Thoracic aorta (tissue), 2 donors: ENCODE data around the gene MAPK13. TPM values are rescaled to one million over a fixed set of nuclear protein-coding genes. Genes with fewer than 3 reads are reported as not detected.

Experiments used
- ATAC-seq: fragments of 150-250 bp; one replicate; pipeline ENCODE4 v1.8.0; 2017; ENCODE audit warnings: low read depth; ENCODE audit not compliant: insufficient number of reproducible peaks, low FRiP score
- DNase-seq: peaks from one replicate; pipeline ENCODE4 v3.0.0-alpha.2; 2020; ENCODE audit warnings: low spot score
- H3K27ac ChIP-seq, 2 donors: fragments of 200-600 bp; sonication (generic); 1 replicate in 1 of 2; 2 replicates in 1 of 2; pipeline ENCODE4 v1.5.1; 2016; ENCODE audit warnings: mild to moderate bottlenecking in 2 of 2, moderate library complexity in 2 of 2
- H3K27me3 ChIP-seq: fragments of 200-600 bp; sonication (generic); replicated peaks from 2 replicates; pipeline ENCODE4 v1.6.0; 2016; ENCODE audit warnings: mild to moderate bottlenecking; ENCODE audit not compliant: insufficient read depth
- H3K36me3 ChIP-seq: fragments of 200-600 bp; sonication (generic); one replicate; pipeline ENCODE4 v1.5.1; 2016
- H3K4me1 ChIP-seq, 2 donors: fragments of 200-600 bp; sonication (generic); 1 replicate in 1 of 2; 2 replicates in 1 of 2; pipeline versions ENCODE4 v1.5.1 to v1.6.0; 2016; ENCODE audit warnings: low read depth in 2 of 2, mild to moderate bottlenecking in 1 of 2; ENCODE audit not compliant: control insufficient read depth in 1 of 2
- H3K4me3 ChIP-seq: fragments of 200-600 bp; sonication (generic); 2 replicates; pipeline ENCODE4 v1.5.1; 2016; ENCODE audit warnings: mild to moderate bottlenecking
- H3K9me3 ChIP-seq: fragments of 200-600 bp; sonication (generic); 2 replicates; pipeline ENCODE4 v1.5.1; 2016
- total RNA-seq, 2 donors: library from RNA; depleted of rRNA; stranded (reverse); fragments of >200 nt; gene quantifications; one replicate each; pipeline versions ENCODE4 v1.1.0 to v1.2.3, GENCODE V29; 2016
- TF ChIP-seq, protein P1 (sequence below): fragments of 200-600 bp; sonication (generic); IDR thresholded peaks from one replicate; pipeline ENCODE4 v1.5.1; 2019; ENCODE audit warnings: antibody characterized with exemption

MAPK13 gene
- total RNA-seq, 2 donors from 2014 or later = 5.5 to 7.6 TPM

DNA sequence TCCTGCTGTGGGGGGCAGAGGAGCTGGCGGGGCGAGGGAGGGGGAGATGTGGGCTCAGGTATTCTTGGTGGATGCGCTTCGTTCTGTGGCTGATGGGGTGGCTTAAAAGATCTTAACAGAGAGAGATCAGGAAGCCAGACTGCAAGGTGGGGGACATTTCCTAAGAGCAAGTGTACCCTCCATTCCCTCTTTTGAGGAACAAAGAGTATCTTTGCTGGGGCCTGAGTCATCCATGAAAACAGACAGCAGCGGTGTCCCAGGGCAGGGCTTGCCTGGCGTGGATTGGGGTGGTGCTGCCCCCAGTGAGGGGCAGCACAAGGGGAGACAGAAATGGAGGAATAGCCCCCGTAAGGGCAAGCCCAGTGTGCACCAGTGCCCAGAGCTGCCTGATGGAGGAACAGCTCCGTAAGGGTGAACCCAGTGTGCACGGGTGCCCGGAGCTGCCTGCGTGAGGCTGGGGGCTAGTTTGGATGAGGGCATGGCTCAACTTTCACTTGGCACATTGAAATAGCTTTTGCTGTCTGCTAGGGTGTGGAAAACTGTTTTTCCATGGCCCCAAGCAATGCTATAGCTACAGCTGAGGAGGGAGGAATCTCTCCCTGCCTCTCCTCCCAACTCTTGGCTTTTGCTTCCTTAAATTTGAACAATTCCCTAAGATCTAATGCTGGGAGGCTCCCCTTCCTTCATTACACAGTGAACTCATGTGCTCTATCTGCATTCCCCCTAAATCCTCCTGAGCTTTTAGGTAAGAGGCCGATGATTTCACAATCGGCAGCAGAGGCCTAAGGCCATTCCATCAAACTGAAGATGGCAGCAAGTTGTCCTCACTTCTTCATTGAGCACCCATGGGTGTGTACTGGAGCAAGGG, 12.9 kb downstream of the MAPK13 start:
- TF ChIP-seq, protein P1, sequence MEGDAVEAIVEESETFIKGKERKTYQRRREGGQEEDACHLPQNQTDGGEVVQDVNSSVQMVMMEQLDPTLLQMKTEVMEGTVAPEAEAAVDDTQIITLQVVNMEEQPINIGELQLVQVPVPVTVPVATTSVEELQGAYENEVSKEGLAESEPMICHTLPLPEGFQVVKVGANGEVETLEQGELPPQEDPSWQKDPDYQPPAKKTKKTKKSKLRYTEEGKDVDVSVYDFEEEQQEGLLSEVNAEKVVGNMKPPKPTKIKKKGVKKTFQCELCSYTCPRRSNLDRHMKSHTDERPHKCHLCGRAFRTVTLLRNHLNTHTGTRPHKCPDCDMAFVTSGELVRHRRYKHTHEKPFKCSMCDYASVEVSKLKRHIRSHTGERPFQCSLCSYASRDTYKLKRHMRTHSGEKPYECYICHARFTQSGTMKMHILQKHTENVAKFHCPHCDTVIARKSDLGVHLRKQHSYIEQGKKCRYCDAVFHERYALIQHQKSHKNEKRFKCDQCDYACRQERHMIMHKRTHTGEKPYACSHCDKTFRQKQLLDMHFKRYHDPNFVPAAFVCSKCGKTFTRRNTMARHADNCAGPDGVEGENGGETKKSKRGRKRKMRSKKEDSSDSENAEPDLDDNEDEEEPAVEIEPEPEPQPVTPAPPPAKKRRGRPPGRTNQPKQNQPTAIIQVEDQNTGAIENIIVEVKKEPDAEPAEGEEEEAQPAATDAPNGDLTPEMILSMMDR = no peak
- H3K36me3 ChIP-seq = peaks cover 2% of the 10 kb centered on the region
- no peaks in the 10 kb centered on the region for H3K27me3 ChIP-seq
- H3K4me3 ChIP-seq = no peak overlapping the region
- no peak for DNase-seq
- no peak for ATAC-seq
- H3K27ac ChIP-seq = no peak overlapping the region
- H3K4me1 ChIP-seq = no peaks in the 10 kb centered on the region
- no peaks in the 10 kb centered on the region for H3K9me3 ChIP-seq

DNA sequence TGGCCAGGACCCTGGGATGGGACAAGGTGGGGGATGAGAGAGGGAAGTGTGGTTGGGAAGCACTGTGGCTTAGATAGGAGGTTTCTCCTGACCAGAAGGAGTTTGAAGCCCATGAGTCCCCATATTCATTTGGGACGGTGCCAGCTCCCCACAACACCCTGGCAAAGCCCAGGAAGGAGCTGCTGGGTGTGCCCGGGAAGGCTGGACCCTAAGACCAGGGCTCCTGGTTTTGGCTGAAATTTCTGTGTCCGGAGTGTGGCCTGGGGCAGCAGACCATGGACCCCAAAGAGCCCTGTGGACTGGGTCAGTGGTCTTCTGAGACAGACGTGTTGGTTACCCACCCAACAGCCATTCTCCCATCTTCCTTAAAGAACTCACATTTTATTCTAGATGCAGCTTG, 15.2 kb downstream of the MAPK13 start:
- no peak overlapping the region for H3K4me3 ChIP-seq
- H3K4me1 ChIP-seq = no peaks in the 10 kb centered on the region
- TF ChIP-seq, protein P1 = no peak
- no peak for ATAC-seq
- no peak for DNase-seq
- H3K9me3 ChIP-seq = no peaks in the 10 kb centered on the region
- no peaks in the 10 kb centered on the region for H3K27me3 ChIP-seq
- H3K27ac ChIP-seq = no peak overlapping the region
- H3K36me3 ChIP-seq = no peaks in the 10 kb centered on the region

DNA sequence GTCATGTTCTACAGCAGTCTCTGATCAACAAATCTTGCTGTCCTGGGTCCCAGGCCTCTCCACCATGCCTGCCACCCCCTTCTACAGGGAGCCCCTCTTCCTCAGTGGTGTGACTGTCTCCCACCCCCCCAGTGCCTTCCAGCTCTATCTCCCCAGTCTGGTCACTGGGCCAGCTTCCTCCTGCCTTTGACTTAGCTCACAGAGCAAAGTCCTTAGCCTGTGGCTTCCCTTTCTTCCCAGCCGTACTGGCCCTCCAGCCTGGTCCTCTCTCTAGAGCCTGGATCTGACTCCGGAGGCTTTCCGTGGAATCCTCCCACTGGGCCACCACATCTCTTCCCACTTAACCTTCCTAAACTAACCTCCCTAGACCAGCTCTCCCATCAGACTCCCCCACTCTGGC, 17.0 kb downstream of the MAPK13 start:
- Histone ChIP-seq H3K4me1 (no peaks in the 10 kb centered on the region), H3K9me3 (no peaks in the 10 kb centered on the region), H3K27me3 (no peaks in the 10 kb centered on the region), H3K36me3 (no peaks in the 10 kb centered on the region), H3K27ac (no peak overlapping the region), H3K4me3 (no peak overlapping the region)
- DNase-seq (no peak), ATAC-seq (no peak)
- TF ChIP-seq, protein P1 = no peak

DNA sequence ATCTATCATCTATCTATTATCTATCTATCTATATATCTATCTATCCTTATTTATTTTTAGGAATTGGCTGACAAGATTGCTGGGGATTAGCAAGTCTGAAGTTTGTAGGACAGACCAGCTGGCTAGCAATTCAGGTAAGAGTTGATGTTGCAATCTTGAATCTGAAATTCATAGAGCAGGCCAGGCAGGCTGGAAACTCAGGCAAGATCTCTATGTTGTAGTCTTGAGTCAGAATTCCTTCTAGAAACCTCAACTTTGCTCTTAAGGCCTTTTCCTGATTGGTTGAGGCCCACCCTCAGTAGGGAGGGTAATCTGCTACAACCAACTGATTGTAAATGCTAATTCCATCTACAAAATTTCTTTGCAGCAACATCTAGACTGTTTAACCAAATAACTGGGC, 19.2 kb downstream of the MAPK13 start:
- DNase-seq = no peak
- Histone ChIP-seq H3K27ac (no peak overlapping the region), H3K4me3 (no peak overlapping the region), H3K36me3 (no peaks in the 10 kb centered on the region), H3K4me1 (no peaks in the 10 kb centered on the region), H3K27me3 (no peaks in the 10 kb centered on the region), H3K9me3 (no peaks in the 10 kb centered on the region)
- TF ChIP-seq, protein P1 = no peak
- no peak for ATAC-seq

DNA sequence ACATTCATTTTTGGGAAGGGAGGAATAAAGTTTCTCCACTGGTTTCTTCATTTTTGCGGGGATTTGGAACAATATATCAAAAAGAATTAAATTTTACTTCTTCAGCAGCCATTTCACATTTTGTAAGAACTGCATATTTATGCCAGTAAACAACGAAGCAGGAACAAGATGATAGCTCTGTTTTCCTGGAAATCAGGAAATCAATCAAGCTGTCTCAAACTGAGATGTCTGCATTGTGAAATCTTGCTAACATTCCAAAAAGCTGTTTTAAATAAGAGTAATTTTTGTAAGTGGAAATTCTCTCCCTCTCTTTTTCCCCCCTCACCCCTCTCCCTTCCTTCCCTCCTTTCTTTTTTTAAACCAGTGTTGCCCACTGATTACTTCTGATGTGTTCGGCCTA, 20.0 kb downstream of the MAPK13 start:
- ATAC-seq = no peak
- TF ChIP-seq, protein P1 = no peak
- Histone ChIP-seq H3K9me3 (no peaks in the 10 kb centered on the region), H3K4me1 (no peaks in the 10 kb centered on the region), H3K27me3 (no peaks in the 10 kb centered on the region), H3K27ac (no peak overlapping the region), H3K36me3 (no peaks in the 10 kb centered on the region), H3K4me3 (no peak overlapping the region)
- no peak for DNase-seq
